Measurements from ENCODE around the gene NME2.
"Not testable (repeated sequence)": the region's sequence is repeated elsewhere in the genome, so short reads cannot be mapped to it uniquely, and the experiment has no call there.

The NME2 gene

DNA sequence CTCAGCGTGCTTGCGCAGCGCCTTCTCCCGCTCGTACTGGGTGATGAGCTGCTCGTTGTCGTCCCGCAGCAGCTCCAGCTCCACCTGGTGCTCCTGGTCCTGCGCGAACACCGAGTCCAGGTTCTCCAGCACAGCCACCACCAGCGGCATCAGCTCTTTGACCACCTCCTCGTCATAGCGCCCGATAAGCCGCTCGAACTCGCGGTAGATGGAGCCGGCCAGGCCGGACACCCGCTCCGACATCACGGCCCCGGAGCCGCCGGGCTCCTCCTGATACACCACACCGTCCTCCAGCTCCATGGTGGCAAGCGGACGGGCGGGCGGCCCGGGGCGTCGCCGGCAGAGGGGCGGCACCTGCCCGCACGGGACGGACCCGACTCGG lies 45.9 kb upstream of the NME2 start:
- Histone ChIP-seq H3K27ac (ENCODE audit: low read length) (peak overlapping the region; percentile 56), H3K79me2 (ENCODE audit: low read length) (peaks cover 51% of the 10 kb centered on the region), H3K36me3 (replicated peaks; ENCODE audit: low read depth, low read length) (no peaks in the 10 kb centered on the region), H3K4me2 (ENCODE audit: low read length) (peak overlapping the region; percentile 91), H3K9ac (ENCODE audit: low read length) (peak overlapping the region; percentile 95), H3K27me3 (ENCODE audit: low read depth, low read length) (no peaks in the 10 kb centered on the region), H4K20me1 (ENCODE audit: insufficient read depth, low read length) (peaks cover 23% of the 10 kb centered on the region), H3K4me1 (ENCODE audit: low read length) (peaks cover 33% of the 10 kb centered on the region), H2AFZ (ENCODE audit: low read depth, low read length) (peak overlapping the region; percentile 85), H3K4me3 (ENCODE audit: low read length) (peak overlapping the region; percentile 99), H3K9me3 (ENCODE audit: insufficient read depth, low read length) (no peaks in the 10 kb centered on the region)
- TF ChIP-seq EZH2phosphoT487 (IDR thresholded peaks at IDR 0.05; ENCODE audit: low read depth) (no peak), CTCF (IDR thresholded peaks at IDR 0.05; ENCODE audit: low read depth, low read length) (no peak)

DNA sequence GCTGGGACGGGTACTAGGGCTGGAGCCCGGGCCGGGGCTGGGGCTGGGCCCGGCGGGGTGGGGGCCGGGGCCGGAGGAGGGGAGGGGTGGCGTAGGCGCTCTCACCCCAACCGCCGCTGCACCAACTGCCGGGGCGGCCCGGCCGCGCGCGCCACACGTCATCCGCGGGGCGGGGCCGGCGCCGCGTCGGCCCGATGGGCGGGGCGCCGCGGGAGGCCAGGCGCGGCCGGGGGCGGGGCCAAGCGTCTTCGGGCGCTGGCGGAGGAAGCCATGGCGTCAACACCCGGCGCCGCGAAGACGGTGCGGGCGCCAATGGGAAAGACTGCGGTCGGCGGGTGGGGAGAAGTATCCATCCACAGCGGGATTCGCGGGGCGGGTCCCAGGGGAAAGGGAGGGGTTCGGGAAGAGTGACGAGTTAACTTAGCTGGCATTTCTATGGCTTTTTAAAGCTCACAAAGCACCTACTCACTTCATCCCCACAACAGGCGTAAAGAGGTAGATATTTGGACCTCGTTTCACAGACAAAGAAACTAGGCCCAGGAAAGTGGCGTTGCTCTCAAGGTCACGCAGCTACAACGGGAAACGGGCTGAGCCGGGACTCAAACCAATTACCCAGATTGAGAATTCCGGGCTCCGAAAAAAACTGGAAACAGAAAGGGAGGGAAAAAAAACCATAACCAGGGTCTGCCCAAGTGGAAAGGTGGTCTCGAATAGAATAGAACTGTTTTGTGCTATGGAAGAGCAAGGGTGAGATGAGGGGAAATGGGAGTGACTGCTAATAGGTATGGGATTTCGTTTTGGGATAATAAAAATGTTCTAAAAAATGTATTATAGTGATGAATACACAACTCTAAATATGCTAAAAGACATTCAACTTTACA lies 45.2 kb upstream of the NME2 start, which contains the start of gene SPAG9:
TSS of gene SPAG9 (minus strand) at position 130 of the 881 bp plus-strand sequence. CDS start 212 bp downstream, outside the sequence.
- H3K36me3 ChIP-seq (replicated peaks; ENCODE audit: low read depth, low read length): no peaks in the 10 kb centered on the region
- peak within 1 kb of the TSS; percentile 99 for H3K4me3 ChIP-seq (ENCODE audit: low read length)
- H3K27me3 ChIP-seq (ENCODE audit: low read depth, low read length): no peaks in the 10 kb centered on the region
- peaks cover 45% of the 10 kb centered on the region for H3K79me2 ChIP-seq (ENCODE audit: low read length)
- no peaks in the 10 kb centered on the region for H3K9me3 ChIP-seq (ENCODE audit: insufficient read depth, low read length)
- H3K4me1 ChIP-seq (ENCODE audit: low read length): peaks cover 33% of the 10 kb centered on the region
- peak within 1 kb of the TSS; percentile 95 for H3K9ac ChIP-seq (ENCODE audit: low read length)
- peak within 1 kb of the TSS; percentile 91 for H3K4me2 ChIP-seq (ENCODE audit: low read length)
- peak within 1 kb of the TSS; percentile 87 for H2AFZ ChIP-seq (ENCODE audit: low read depth, low read length)
- peaks cover 23% of the 10 kb centered on the region for H4K20me1 ChIP-seq (ENCODE audit: insufficient read depth, low read length)
- peak within 1 kb of the TSS; percentile 66 for H3K27ac ChIP-seq (ENCODE audit: low read length)
- TF ChIP-seq CTCF (IDR thresholded peaks at IDR 0.05; ENCODE audit: low read depth, low read length): no peak
- no peak for TF ChIP-seq EZH2phosphoT487 (IDR thresholded peaks at IDR 0.05; ENCODE audit: low read depth)

- H3K27ac ChIP-seq (ENCODE audit: low read length): peak overlapping the region; percentile 66; the same call in 1 of the 2 replicates
- peak overlapping the region; percentile 94 for H3K4me3 ChIP-seq (ENCODE audit: low read length)
- no peaks in the 10 kb centered on the region for H3K27me3 ChIP-seq (ENCODE audit: low read depth, low read length)
- peak overlapping the region; percentile 79 for H3K4me2 ChIP-seq (ENCODE audit: low read length)
- H3K4me1 ChIP-seq (ENCODE audit: low read length): peaks cover 29% of the 10 kb centered on the region
- peaks cover 36% of the 10 kb centered on the region for H3K79me2 ChIP-seq (ENCODE audit: low read length)
- H4K20me1 ChIP-seq (ENCODE audit: insufficient read depth, low read length): peaks cover 18% of the 10 kb centered on the region
- TF ChIP-seq EZH2phosphoT487 (IDR thresholded peaks at IDR 0.05; ENCODE audit: low read depth) (no peak), CTCF (IDR thresholded peaks at IDR 0.05; ENCODE audit: low read depth, low read length) (no peak)
- H3K9ac ChIP-seq (ENCODE audit: low read length): peak overlapping the region; percentile 89
- H2AFZ ChIP-seq (ENCODE audit: low read depth, low read length): peak overlapping the region; percentile 87
- H3K9me3 ChIP-seq (ENCODE audit: insufficient read depth, low read length): no peaks in the 10 kb centered on the region
- no peaks in the 10 kb centered on the region for H3K36me3 ChIP-seq (replicated peaks; ENCODE audit: low read depth, low read length)
These were observed 44.4 kb upstream of the NME2 start for GRCh38 chr17:51121620-51122472.

DNA sequence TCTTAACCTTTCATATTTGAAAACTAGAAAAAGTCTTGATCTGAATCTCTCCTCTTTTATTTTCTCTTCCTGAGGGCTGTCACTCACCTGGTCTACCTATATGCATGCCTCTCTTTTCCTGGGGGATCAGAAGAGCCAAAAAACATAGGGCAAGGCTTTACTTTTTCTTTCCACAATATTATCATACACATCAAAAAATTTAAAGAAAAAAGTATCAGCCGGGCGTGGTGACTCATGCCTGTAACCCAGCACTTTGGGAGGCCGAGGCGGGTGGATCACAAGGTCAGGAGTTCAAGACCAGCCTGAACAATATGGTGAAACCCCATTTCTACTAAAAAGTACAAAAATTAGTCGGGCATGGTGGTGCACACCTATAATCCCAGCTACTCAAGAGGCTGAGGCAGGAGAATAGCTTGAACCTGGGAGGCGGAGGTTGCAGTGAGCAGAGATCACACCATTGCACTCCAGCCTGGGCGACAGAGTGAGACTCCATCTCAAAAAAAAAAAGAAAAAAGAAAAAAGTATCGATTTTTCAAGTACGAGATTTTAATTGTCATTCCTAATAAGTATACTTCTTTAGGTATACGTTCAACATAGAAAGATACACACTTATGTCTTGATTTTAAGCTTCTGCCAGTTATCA lies 43.6 kb upstream of the NME2 start:
- H3K4me2 ChIP-seq (ENCODE audit: low read length); H3K9ac ChIP-seq (ENCODE audit: low read length): not testable (repeated sequence)
- H2AFZ ChIP-seq (ENCODE audit: low read depth, low read length): peak overlapping the region; percentile 87; the same call in 1 of the 2 replicates

More for the DNA sequence above, 43.6 kb upstream of the NME2 start:
- H3K27ac ChIP-seq (ENCODE audit: low read length); H3K36me3 ChIP-seq (replicated peaks; ENCODE audit: low read depth, low read length); H3K9me3 ChIP-seq (ENCODE audit: insufficient read depth, low read length); H3K27me3 ChIP-seq (ENCODE audit: low read depth, low read length); H3K4me3 ChIP-seq (ENCODE audit: low read length): not testable (repeated sequence)
- Histone ChIP-seq H4K20me1 (ENCODE audit: insufficient read depth, low read length) (peaks cover 18% of the 10 kb centered on the region), H3K79me2 (ENCODE audit: low read length) (peaks cover 29% of the 10 kb centered on the region), H3K4me1 (ENCODE audit: low read length) (peaks cover 24% of the 10 kb centered on the region)
